Thoracic aorta (tissue), 2 donors: ENCODE measurements around the gene TBC1D19. TPM values are rescaled to one million over a fixed set of nuclear protein-coding genes. Genes with fewer than 3 reads are reported as not detected.

Experiments
- ATAC-seq: fragments of 150-250 bp; one replicate; pipeline ENCODE4 v1.8.0; 2017; ENCODE audit warnings: low read depth; ENCODE audit not compliant: insufficient number of reproducible peaks, low FRiP score
- DNase-seq: peaks from one replicate; pipeline ENCODE4 v3.0.0-alpha.2; 2020; ENCODE audit warnings: low spot score
- H3K27ac ChIP-seq, 2 donors: fragments of 200-600 bp; sonication (generic); 1 replicate in 1 of 2; 2 replicates in 1 of 2; pipeline ENCODE4 v1.5.1; 2016; ENCODE audit warnings: mild to moderate bottlenecking in 2 of 2, moderate library complexity in 2 of 2
- H3K27me3 ChIP-seq: fragments of 200-600 bp; sonication (generic); replicated peaks from 2 replicates; pipeline ENCODE4 v1.6.0; 2016; ENCODE audit warnings: mild to moderate bottlenecking; ENCODE audit not compliant: insufficient read depth
- H3K36me3 ChIP-seq: fragments of 200-600 bp; sonication (generic); one replicate; pipeline ENCODE4 v1.5.1; 2016
- H3K4me1 ChIP-seq, 2 donors: fragments of 200-600 bp; sonication (generic); 1 replicate in 1 of 2; 2 replicates in 1 of 2; pipeline versions ENCODE4 v1.5.1 to v1.6.0; 2016; ENCODE audit warnings: low read depth in 2 of 2, mild to moderate bottlenecking in 1 of 2; ENCODE audit not compliant: control insufficient read depth in 1 of 2
- H3K4me3 ChIP-seq: fragments of 200-600 bp; sonication (generic); 2 replicates; pipeline ENCODE4 v1.5.1; 2016; ENCODE audit warnings: mild to moderate bottlenecking
- H3K9me3 ChIP-seq: fragments of 200-600 bp; sonication (generic); 2 replicates; pipeline ENCODE4 v1.5.1; 2016
- total RNA-seq, 2 donors: library from RNA; depleted of rRNA; stranded (reverse); fragments of >200 nt; gene quantifications; one replicate each; pipeline versions ENCODE4 v1.1.0 to v1.2.3, GENCODE V29; 2016
- TF ChIP-seq, protein P1 (sequence below): fragments of 200-600 bp; sonication (generic); IDR thresholded peaks from one replicate; pipeline ENCODE4 v1.5.1; 2019; ENCODE audit warnings: antibody characterized with exemption

TBC1D19 gene
- total RNA-seq, 2 donors from 2014 or later: 9.1 to 19.4 TPM

DNA sequence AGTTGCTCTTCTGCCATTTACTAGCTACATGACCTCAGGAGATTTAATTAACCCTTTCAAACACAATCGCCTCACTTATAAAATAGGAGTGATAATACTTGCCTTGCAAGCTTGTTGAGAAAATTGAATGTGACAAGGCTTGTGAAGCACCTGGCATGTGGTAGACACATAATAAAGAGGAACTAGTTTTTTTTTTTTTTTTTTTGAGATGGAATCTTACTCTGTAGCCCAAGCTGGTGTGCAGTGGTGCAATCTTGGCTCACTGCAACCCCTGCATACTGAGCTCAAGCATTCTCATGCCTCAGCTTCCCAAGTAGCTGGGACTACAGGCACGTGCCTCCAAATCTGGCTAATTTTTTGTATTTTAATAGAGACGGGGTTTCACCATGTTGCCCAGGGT lies 203.0 kb downstream of the TBC1D19 start:
- no peak overlapping the region for H3K4me3 ChIP-seq
- H3K36me3 ChIP-seq: no peaks in the 10 kb centered on the region
- H3K4me1 ChIP-seq: peaks cover 11 to 21% of the 10 kb centered on the region in 2 donors
- no peak overlapping the region for H3K27ac ChIP-seq
- H3K27me3 ChIP-seq: no peaks in the 10 kb centered on the region
- no peak for DNase-seq
- TF ChIP-seq, protein P1, sequence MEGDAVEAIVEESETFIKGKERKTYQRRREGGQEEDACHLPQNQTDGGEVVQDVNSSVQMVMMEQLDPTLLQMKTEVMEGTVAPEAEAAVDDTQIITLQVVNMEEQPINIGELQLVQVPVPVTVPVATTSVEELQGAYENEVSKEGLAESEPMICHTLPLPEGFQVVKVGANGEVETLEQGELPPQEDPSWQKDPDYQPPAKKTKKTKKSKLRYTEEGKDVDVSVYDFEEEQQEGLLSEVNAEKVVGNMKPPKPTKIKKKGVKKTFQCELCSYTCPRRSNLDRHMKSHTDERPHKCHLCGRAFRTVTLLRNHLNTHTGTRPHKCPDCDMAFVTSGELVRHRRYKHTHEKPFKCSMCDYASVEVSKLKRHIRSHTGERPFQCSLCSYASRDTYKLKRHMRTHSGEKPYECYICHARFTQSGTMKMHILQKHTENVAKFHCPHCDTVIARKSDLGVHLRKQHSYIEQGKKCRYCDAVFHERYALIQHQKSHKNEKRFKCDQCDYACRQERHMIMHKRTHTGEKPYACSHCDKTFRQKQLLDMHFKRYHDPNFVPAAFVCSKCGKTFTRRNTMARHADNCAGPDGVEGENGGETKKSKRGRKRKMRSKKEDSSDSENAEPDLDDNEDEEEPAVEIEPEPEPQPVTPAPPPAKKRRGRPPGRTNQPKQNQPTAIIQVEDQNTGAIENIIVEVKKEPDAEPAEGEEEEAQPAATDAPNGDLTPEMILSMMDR: no peak
- no peaks in the 10 kb centered on the region for H3K9me3 ChIP-seq
- ATAC-seq: no peak

DNA sequence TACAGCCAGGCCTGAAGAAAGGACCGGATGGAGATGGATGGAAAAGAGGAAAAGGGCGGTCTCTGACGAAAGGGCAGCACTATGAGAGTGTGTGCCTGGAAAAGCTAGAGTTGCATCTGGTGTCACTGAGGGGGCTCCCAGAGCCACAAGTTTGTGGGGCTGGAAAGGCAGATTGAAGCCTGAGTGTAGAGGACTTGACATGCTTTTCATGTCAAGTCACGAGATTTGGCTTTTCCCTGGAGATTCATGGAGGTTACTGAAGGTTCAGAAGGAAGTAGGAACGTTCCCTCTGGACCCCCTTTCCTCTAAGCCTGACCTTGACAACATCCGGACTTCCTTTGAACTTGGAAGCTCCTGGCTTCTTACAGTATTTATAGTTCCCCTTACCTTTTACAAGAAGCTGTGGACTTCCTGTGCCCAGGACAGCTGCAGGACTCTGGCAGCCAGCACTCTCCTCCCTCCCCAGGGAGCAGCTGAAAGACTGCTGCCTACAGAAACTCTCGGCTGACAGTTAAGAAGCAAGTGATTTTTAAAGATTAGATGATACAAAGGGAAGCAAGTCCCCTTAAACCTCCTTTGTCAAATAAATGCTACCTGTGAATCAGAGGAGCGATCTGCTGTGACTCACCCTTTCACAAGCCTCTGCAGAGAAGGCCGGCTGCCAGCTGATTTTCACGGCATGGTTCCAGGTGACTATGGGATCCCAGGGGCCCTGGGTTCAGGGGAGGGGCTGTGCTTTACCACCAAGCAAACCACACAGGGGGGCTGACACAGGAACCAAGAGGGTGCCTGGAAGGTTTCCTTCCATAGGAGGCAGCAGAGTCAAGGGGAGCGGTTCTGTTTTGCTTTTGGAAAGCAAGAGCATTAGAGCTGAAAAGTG lies 203.8 kb downstream of the TBC1D19 start:
- Histone ChIP-seq H3K4me1 (peaks cover 6 to 14% of the 10 kb centered on the region in 2 donors), H3K36me3 (no peaks in the 10 kb centered on the region), H3K9me3 (no peaks in the 10 kb centered on the region), H3K27ac (no peak overlapping the region), H3K27me3 (no peaks in the 10 kb centered on the region), H3K4me3 (no peak overlapping the region)
- DNase-seq (no peak), ATAC-seq (no peak)
- TF ChIP-seq, protein P1: no peak

DNA sequence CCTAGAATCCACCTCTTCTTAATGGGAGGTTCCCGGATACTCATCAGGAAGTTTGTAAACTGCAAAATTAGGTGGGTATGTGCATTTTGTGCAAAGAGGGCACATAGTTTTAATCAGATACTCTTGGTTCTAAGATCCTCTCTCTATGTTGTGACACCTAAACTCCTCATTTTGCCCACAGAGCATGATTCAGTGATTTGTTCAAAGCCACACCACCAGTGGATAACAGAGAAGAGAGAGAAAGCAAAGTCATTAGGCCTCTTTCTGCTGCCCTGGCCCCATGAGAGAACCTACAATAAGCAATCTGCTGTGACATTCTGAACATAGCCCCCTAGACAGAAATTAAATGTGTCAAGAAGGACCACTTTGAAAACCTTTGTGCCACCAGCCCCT lies 204.5 kb downstream of the TBC1D19 start:
- Histone ChIP-seq H3K36me3 (no peaks in the 10 kb centered on the region), H3K27me3 (no peaks in the 10 kb centered on the region), H3K9me3 (no peaks in the 10 kb centered on the region), H3K4me3 (no peak overlapping the region), H3K4me1 (peaks cover 6 to 14% of the 10 kb centered on the region in 2 donors), H3K27ac (no peak overlapping the region)
- ATAC-seq: no peak
- TF ChIP-seq, protein P1: no peak
- no peak for DNase-seq

DNA sequence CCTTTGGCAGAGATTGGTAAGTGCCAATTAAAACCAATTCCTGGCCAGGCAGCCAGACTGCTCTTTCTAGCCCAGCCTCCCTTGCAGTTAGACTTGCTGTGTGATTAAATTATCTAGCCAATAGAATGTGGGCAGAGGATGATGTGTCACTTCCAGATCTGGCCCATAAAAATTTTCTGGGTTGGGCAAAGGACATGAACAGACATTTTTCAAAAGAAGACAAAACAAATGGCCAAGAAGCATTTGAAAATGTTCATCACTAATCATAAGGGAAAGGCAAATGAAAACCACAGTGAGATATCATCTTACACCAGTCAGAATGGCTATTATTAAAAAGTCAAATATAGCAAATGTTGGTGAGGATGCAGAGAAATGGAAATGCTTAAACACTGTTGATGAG lies 205.3 kb downstream of the TBC1D19 start:
- DNase-seq: no peak
- H3K4me3 ChIP-seq: no peak overlapping the region
- TF ChIP-seq, protein P1: no peak
- no peaks in the 10 kb centered on the region for H3K36me3 ChIP-seq
- peaks cover 6 to 14% of the 10 kb centered on the region in 2 donors for H3K4me1 ChIP-seq
- no peaks in the 10 kb centered on the region for H3K9me3 ChIP-seq
- ATAC-seq: no peak
- H3K27ac ChIP-seq: no peak overlapping the region
- H3K27me3 ChIP-seq: no peaks in the 10 kb centered on the region

DNA sequence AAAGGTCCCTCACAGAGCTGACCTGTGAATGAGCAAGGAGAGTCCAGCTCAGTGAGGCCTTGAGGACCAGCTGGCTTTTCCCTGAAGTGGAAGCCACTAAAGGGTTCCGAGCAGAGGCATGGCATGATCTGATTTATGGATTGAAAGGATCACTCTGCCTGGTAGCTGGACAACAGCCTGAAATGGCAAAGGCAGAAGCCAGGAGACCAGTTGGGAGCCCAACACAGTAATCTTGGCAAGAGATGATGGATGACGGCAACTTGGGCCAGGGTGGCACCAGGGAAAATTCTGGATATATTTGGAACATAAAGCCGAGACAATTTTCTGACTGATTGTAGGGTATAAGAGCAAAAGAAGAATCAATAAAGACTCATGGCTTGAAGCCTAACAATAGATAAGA lies 207.5 kb downstream of the TBC1D19 start:
- H3K27me3 ChIP-seq: no peaks in the 10 kb centered on the region
- H3K9me3 ChIP-seq: no peaks in the 10 kb centered on the region
- DNase-seq: no peak
- no peak overlapping the region for H3K27ac ChIP-seq
- peaks cover 6 to 14% of the 10 kb centered on the region in 2 donors for H3K4me1 ChIP-seq
- TF ChIP-seq, protein P1: no peak
- no peak for ATAC-seq
- no peak overlapping the region for H3K4me3 ChIP-seq
- H3K36me3 ChIP-seq: no peaks in the 10 kb centered on the region
